ENCODE results near the gene CHST8. TPM values are rescaled to one million over a fixed set of nuclear protein-coding genes. Genes with fewer than 3 reads are reported as not detected.
"Not testable (repeated sequence)": the region's sequence is repeated elsewhere in the genome, so short reads cannot be mapped to it uniquely, and the experiment has no call there.

Gene CHST8
- total RNA-seq, 1 donor from 2014 or later: 3.2 TPM

DNA sequence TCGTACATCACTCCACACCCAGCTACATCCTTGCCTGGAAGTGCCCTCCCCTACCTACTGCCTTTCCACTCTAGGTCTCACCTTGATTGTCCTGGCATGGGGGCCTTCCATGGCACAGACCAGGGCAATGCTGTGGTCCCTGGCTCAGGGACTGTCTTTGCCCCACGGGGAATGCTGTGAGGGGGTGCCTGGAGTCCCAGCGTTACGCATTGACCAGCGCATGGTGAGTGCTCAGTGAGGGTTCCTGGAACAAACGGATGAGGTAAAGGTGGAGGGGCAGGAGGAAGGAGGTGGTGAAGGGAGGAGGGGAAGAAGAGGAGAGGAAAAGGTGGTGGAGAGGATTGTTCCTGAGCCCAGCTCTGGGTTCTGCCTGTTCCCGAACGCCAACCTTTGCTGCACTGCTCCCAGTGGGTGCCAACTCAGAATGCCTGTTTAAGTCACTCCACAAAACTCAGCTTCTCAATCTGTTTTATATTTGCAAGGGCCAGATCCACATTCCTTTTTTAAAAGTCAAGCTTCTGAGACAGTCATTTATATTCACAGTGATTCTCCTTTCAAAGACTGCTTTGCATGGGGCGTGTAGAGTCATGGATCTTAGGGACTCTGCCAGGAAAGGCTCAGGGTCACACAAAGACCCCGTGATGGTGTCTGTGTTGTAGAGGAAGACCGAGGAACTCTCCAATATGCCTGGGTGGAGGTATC, 40.8 kb downstream of the CHST8 start:
- intact Hi-C loops (cut with DNase I): no loop called here
- no peaks in the 10 kb centered on the region for H3K4me1 ChIP-seq

DNA sequence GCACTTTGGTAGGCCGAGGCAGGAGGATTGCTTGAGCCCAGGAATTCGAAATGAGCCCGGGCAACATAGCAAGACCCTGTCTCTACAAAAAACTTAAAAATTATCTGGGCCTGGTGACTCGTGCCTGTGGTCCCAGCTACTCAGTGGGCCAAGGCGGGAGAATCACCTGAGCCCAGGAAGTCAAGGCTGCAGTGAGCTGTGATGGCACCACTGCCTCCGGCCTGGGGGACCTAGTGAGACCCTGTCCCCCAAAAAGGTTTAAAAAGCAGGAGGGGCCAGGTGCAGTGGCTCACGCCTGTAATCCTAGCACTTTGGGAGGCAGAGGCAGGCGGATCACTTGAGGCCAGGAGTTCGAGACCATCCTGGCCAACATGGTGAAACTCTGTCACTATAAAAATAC, 41.6 kb downstream of the CHST8 start:
- H3K9me3 ChIP-seq; intact Hi-C loops (cut with DNase I); H3K36me3 ChIP-seq; H3K4me3 ChIP-seq; H3K27ac ChIP-seq; H3K27me3 ChIP-seq; H3K4me1 ChIP-seq: not testable (repeated sequence)
- peak in 1 of 2 donors; percentile 40 for DNase-seq (ENCODE audit: extremely low spot score in 2 of 2)

More for the DNA sequence above, 40.8 kb downstream of the CHST8 start:
- H3K27ac ChIP-seq: no peak overlapping the region
- no peaks in the 10 kb centered on the region for H3K27me3 ChIP-seq
- TF ChIP-seq, protein P1, sequence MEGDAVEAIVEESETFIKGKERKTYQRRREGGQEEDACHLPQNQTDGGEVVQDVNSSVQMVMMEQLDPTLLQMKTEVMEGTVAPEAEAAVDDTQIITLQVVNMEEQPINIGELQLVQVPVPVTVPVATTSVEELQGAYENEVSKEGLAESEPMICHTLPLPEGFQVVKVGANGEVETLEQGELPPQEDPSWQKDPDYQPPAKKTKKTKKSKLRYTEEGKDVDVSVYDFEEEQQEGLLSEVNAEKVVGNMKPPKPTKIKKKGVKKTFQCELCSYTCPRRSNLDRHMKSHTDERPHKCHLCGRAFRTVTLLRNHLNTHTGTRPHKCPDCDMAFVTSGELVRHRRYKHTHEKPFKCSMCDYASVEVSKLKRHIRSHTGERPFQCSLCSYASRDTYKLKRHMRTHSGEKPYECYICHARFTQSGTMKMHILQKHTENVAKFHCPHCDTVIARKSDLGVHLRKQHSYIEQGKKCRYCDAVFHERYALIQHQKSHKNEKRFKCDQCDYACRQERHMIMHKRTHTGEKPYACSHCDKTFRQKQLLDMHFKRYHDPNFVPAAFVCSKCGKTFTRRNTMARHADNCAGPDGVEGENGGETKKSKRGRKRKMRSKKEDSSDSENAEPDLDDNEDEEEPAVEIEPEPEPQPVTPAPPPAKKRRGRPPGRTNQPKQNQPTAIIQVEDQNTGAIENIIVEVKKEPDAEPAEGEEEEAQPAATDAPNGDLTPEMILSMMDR (IDR thresholded peaks at IDR 0.05): no peak
- TF ChIP-seq POLR2A (IDR thresholded peaks at IDR 0.05) (no peak), POLR2AphosphoS5 (IDR thresholded peaks at IDR 0.05; ENCODE audit: insufficient read depth in 1 of 2, low read depth in 1 of 2) (no peak)
- DNase-seq (ENCODE audit: extremely low spot score in 2 of 2): peak; percentile 62 to 90
- H3K9me3 ChIP-seq: no peaks in the 10 kb centered on the region
- H3K4me3 ChIP-seq: no peak overlapping the region
- H3K36me3 ChIP-seq: no peaks in the 10 kb centered on the region

DNA sequence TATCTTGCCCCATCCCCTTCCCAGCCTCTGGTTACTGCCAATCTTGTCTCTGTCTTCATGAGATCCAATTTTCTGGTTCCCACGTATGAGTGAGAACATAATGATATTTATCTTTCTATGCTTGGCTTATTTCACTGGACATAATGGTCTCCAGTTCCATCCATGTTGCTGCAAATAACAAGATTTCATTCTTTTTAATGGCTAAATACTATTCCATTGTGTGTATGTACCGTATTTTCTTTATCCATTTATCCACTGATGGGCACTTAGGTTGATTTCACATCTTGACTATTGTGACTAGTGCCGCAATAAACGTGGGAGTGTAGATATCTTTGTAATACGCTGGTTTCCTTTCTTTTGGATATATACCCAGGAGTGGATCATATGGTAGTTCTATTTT, 43.0 kb downstream of the CHST8 start:
- no peaks in the 10 kb centered on the region for H3K4me1 ChIP-seq
- no peak overlapping the region for H3K27ac ChIP-seq
- intact Hi-C loops (cut with DNase I): no loop called here
- TF ChIP-seq, protein P1 (IDR thresholded peaks at IDR 0.05): no peak
- TF ChIP-seq POLR2A (IDR thresholded peaks at IDR 0.05) (no peak), POLR2AphosphoS5 (IDR thresholded peaks at IDR 0.05; ENCODE audit: insufficient read depth in 1 of 2, low read depth in 1 of 2) (no peak)
- no peaks in the 10 kb centered on the region for H3K9me3 ChIP-seq
- H3K4me3 ChIP-seq: no peak overlapping the region
- no peak for DNase-seq (ENCODE audit: extremely low spot score in 2 of 2)
- no peaks in the 10 kb centered on the region for H3K36me3 ChIP-seq
- H3K27me3 ChIP-seq: no peaks in the 10 kb centered on the region

DNA sequence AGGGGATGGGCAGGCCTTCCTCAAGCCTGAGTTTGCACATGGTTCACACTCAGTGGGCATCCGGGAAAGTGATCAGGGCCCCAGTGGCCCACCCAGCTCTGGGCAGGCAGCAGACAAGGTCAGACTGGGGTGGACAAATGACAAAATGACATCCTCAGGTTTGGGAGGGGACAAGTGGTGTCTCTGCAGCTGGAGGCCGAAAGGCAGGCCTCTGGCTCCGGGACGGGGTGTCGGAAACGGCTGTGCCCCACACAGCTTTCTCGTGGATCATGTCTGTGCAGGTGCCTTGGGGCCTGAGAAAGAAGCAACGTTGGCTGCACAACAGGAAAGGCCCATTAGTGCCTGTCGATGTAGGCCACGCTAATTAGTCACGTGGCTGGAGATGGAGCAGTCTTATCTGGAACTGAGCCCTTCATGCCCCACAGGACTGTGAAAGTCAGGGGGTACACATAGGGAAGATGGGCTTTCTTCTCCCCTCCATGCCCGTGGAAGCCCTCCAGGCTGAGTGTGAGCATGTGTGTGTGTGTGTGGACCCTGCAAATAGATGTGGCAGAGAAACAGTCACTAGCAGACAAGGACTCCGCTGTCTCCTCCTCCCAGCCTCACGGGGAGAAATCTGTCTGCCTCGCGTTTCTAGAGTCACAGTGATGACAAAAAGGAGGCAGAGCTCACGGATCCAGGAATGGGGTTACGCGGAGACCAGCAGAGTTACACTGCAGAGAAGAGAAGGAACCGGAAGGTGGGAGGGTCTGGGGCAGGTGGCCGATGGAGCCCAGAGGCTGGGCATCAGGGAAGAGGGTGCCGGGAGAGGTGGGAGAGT, 44.2 kb downstream of the CHST8 start:
- no peaks in the 10 kb centered on the region for H3K27me3 ChIP-seq
- H3K9me3 ChIP-seq: no peaks in the 10 kb centered on the region
- peak; percentile 77 for DNase-seq (ENCODE audit: extremely low spot score in 2 of 2)
- TF ChIP-seq POLR2AphosphoS5 (IDR thresholded peaks at IDR 0.05; ENCODE audit: insufficient read depth in 1 of 2, low read depth in 1 of 2) (no peak), POLR2A (IDR thresholded peaks at IDR 0.05) (no peak)
- TF ChIP-seq, protein P1 (IDR thresholded peaks at IDR 0.05): no peak
- no peaks in the 10 kb centered on the region for H3K36me3 ChIP-seq
- H3K27ac ChIP-seq: no peak overlapping the region
- no peaks in the 10 kb centered on the region for H3K4me1 ChIP-seq
- intact Hi-C loops (cut with DNase I): no loop called here
- H3K4me3 ChIP-seq: no peak overlapping the region

DNA sequence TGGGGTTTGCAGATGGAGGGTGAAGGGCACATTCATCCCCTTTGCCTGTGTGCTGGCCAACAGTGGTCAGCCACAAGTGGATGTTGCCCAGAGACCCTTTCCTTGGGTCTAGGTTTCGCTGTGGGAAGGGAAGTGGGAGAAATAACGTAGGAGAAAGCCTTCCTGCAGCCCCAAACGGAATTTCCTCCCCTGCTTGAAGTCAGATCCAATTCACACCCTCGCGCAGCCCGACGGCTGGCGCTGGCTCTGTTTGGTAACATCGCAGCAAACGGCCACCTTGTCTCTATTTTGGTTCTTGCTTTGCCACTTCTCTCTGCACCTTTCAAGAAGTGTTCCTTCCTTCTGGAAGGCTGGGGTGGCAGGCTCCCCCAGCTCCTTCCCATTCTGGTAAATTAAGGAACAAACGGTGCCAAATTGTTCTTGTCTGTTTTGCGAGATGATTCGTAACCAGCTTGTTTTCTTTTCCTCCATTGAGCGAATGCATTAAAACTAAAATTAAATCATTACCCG, 45.4 kb downstream of the CHST8 start:
- peak in 1 of 2 donors; percentile 67 for DNase-seq (ENCODE audit: extremely low spot score in 2 of 2)

More for the DNA sequence above, 45.4 kb downstream of the CHST8 start:
- intact Hi-C loops (cut with DNase I): no loop called here
- no peaks in the 10 kb centered on the region for H3K9me3 ChIP-seq
- TF ChIP-seq POLR2AphosphoS5 (IDR thresholded peaks at IDR 0.05; ENCODE audit: insufficient read depth in 1 of 2, low read depth in 1 of 2) (no peak), POLR2A (IDR thresholded peaks at IDR 0.05) (no peak)
- TF ChIP-seq, protein P1 (IDR thresholded peaks at IDR 0.05): no peak
- no peaks in the 10 kb centered on the region for H3K27me3 ChIP-seq
- H3K4me1 ChIP-seq: no peaks in the 10 kb centered on the region
- H3K4me3 ChIP-seq: no peak overlapping the region
- H3K27ac ChIP-seq: no peak overlapping the region
- H3K36me3 ChIP-seq: no peaks in the 10 kb centered on the region
